HCT116 (cell line): ENCODE measurements around the gene TBRG4. TPM values are rescaled to one million over a fixed set of nuclear protein-coding genes. Genes with fewer than 3 reads are reported as not detected.

Experiments used
- ATAC-seq: fragments of 200-7000 bp; cut with Tn5 transposase; 2 replicates; pipeline ENCODE4 v1.9.1; 2020; ENCODE audit warnings: mild to moderate bottlenecking, moderate library complexity
- BruUV-seq: library from RNA; stranded (reverse); fragments of 400-500 nt; replicated peaks from 2 replicates; lab custom pipeline; 2021; lab: Mats Ljungman, UMichigan
- CTCF ChIA-PET: fragments of 300-600 bp; sonication (Branson Sonifier 250); formaldehyde crosslinking; loops from one replicate; lab custom pipeline; 2021; ENCODE audit warnings: antibody characterized with exemption; lab: Charles Lee
- POLR2A ChIA-PET: fragments of 300-600, 350-600 bp; sonication (Branson Sonifier 250); formaldehyde crosslinking; loops from one replicate; lab custom pipeline; 2021; ENCODE audit warnings: antibody characterized with exemption; lab: Charles Lee
- RAD21 ChIA-PET, 2 experiments: fragments of 300-600 bp; sonication (Branson Sonifier 250); formaldehyde crosslinking; loops; one replicate each; lab custom pipeline; 2023; ENCODE audit warnings: low total read pairs in 2 of 2; ENCODE audit not compliant: uncharacterized antibody in 2 of 2, unreplicated experiment in 2 of 2, low non-redundant PET in 1 of 2; lab: Charles Lee
- DNase-seq: peaks from one replicate; pipeline ENCODE4 v3.0.0-alpha.2; 2010; ENCODE audit warnings: low read depth, low spot score
- H2AFZ ChIP-seq: fragments of 200-600 bp; shearing (Covaris generic), sonication (generic); 2 replicates; pipeline ENCODE4 v1.6.1; 2017; ENCODE audit warnings: low read depth, mixed run types, mixed read lengths, antibody characterized with exemption, low read length; ENCODE audit not compliant: poor library complexity, severe bottlenecking
- H3K27ac ChIP-seq: 2 replicates; pipeline ENCODE4 v1.5.1; 2012; ENCODE audit warnings: low read depth, low read length
- H3K27me3 ChIP-seq: fragments of 200-600 bp; sonication (generic); 2 replicates; pipeline ENCODE4 v1.6.1; 2016; ENCODE audit warnings: mixed run types, low read length, mixed read lengths; ENCODE audit not compliant: insufficient read depth
- H3K36me3 ChIP-seq, 2 experiments: fragments of 200-500 bp in 1 of 2; fragments of 200-600 bp in 1 of 2; sonication (Bioruptor generic) in 1 of 2; sonication (generic) in 1 of 2; 2 replicates each; pipeline versions ENCODE4 v1.5.1 to v1.6.1; 2014 to 2016; ENCODE audit warnings: low read length in 2 of 2, inconsistent platforms in 1 of 2, mixed read lengths in 1 of 2, mixed run types in 1 of 2; ENCODE audit not compliant: insufficient read depth in 2 of 2, control insufficient read depth in 1 of 2
- H3K4me1 ChIP-seq, 2 experiments: fragments of 200-600 bp in 1 of 2; sonication (generic) in 1 of 2; 2 replicates each; pipeline versions ENCODE4 v1.5.1 to v1.6.1; 2012 to 2017; ENCODE audit warnings: low read length in 2 of 2, inconsistent platforms in 1 of 2, mild to moderate bottlenecking in 1 of 2, mixed read lengths in 1 of 2, mixed run types in 1 of 2, moderate library complexity in 1 of 2; ENCODE audit not compliant: insufficient read depth in 2 of 2, control insufficient read depth in 1 of 2
- H3K4me2 ChIP-seq: fragments of 200-600 bp; sonication (generic); 2 replicates; pipeline ENCODE4 v1.6.1; 2017; ENCODE audit warnings: mixed run types, low read length, mixed read lengths
- H3K4me3 ChIP-seq, 2 experiments: fragments of 200-600 bp in 1 of 2; sonication (generic) in 1 of 2; replicated peaks in 1 of 2; 2 replicates each; pipeline ENCODE4 v1.5.1; 2011 to 2016; ENCODE audit warnings: low read length in 2 of 2, control low read depth in 1 of 2, low read depth in 1 of 2, mild to moderate bottlenecking in 1 of 2, mixed read lengths in 1 of 2, mixed run types in 1 of 2
- H3K79me2 ChIP-seq: fragments of 200-600 bp; sonication (generic); 2 replicates; pipeline ENCODE4 v1.6.1; 2017; ENCODE audit warnings: mild to moderate bottlenecking, mixed run types, low read length, moderate library complexity, mixed read lengths; ENCODE audit not compliant: insufficient read depth
- H3K9ac ChIP-seq: fragments of 200-600 bp; sonication (generic); 2 replicates; pipeline ENCODE4 v1.6.1; 2016; ENCODE audit warnings: low read length, mixed read lengths
- H3K9me2 ChIP-seq: fragments of 200-600 bp; sonication (generic), shearing (Covaris generic); 2 replicates; pipeline ENCODE4 v1.6.1; 2017; ENCODE audit warnings: mixed run types, mild to moderate bottlenecking, moderate library complexity; ENCODE audit not compliant: insufficient read depth
- H3K9me3 ChIP-seq, 2 experiments: fragments of 200-500 bp in 1 of 2; fragments of 200-600 bp in 1 of 2; sonication (Bioruptor generic) in 1 of 2; sonication (generic) in 1 of 2; 2 replicates each; pipeline ENCODE4 v1.6.1; 2014 to 2017; ENCODE audit warnings: low read length in 2 of 2, mixed read lengths in 2 of 2, inconsistent platforms in 1 of 2, low read depth in 1 of 2, mild to moderate bottlenecking in 1 of 2, mixed run types in 1 of 2, moderate library complexity in 1 of 2; ENCODE audit not compliant: control insufficient read depth in 1 of 2, insufficient read depth in 1 of 2
- H4K20me1 ChIP-seq: fragments of 200-600 bp; sonication (generic), shearing (Covaris generic); 2 replicates; pipeline ENCODE4 v1.6.1; 2017; ENCODE audit warnings: mixed run types, mild to moderate bottlenecking, moderate library complexity; ENCODE audit not compliant: insufficient read depth
- CBX3 ChIP-seq: IDR thresholded peaks from 2 replicates; pipeline ENCODE4 v1.6.1; 2012; ENCODE audit warnings: low read depth
- CEBPB ChIP-seq: IDR thresholded peaks from 2 replicates; pipeline ENCODE4 v1.6.1; 2012; ENCODE audit warnings: low read depth
- EGR1 ChIP-seq: IDR thresholded peaks from 2 replicates; pipeline ENCODE4 v1.6.1; 2012; ENCODE audit warnings: low read depth
- EZH2phosphoT487 ChIP-seq: fragments of 200-600 bp; IDR thresholded peaks from 2 replicates; pipeline ENCODE4 v1.6.1; 2018; ENCODE audit warnings: antibody characterized with exemption, borderline replicate concordance
- JUND ChIP-seq: IDR thresholded peaks from 2 replicates; pipeline ENCODE4 v1.6.1; 2012
- POLR2A ChIP-seq: IDR thresholded peaks from 2 replicates; pipeline ENCODE4 v1.7.0; 2011; ENCODE audit warnings: borderline replicate concordance; ENCODE audit not compliant: insufficient read depth, insufficient read length; ENCODE audit errors: extremely low read depth
- RAD21 ChIP-seq: IDR thresholded peaks from 2 replicates; pipeline ENCODE4 v1.6.1; 2012; ENCODE audit warnings: low read depth, mild to moderate bottlenecking
- SRF ChIP-seq: IDR thresholded peaks from 2 replicates; pipeline ENCODE4 v1.6.1; 2012; ENCODE audit warnings: low read depth
- ZFX ChIP-seq: fragments of 450-650 bp; IDR thresholded peaks from 2 replicates; pipeline ENCODE4 v1.6.1; 2017
- intact Hi-C: fragments of 100-400 bp; cut with micrococcal nuclease; formaldehyde crosslinking; loops from 2 replicates; pipeline ENCODE4 v1.10.0; 2022
- total RNA-seq: library from RNA; stranded (reverse); gene quantifications from one replicate; pipeline ENCODE4 v1.2.1, GENCODE V29; 2021; ENCODE audit not compliant: unreplicated experiment
- TF ChIP-seq, protein P1 (sequence below), 3 experiments: fragments of 200-600 bp in 1 of 3; sonication (generic) in 1 of 3; IDR thresholded peaks in 2 of 3; conservative IDR thresholded peaks in 1 of 3; 2 replicates each; pipeline ENCODE4 v1.5.1; 2012 to 2017; ENCODE audit warnings: low read depth in 2 of 3, low read length in 2 of 3, antibody characterized with exemption in 1 of 3, borderline replicate concordance in 1 of 3, control low read depth in 1 of 3, mild to moderate bottlenecking in 1 of 3, mixed read lengths in 1 of 3, mixed run types in 1 of 3, moderate library complexity in 1 of 3; ENCODE audit not compliant: insufficient read depth in 1 of 3

TBRG4 gene
- total RNA-seq, 1 experiment from 2014 or later: 136 TPM

DNA sequence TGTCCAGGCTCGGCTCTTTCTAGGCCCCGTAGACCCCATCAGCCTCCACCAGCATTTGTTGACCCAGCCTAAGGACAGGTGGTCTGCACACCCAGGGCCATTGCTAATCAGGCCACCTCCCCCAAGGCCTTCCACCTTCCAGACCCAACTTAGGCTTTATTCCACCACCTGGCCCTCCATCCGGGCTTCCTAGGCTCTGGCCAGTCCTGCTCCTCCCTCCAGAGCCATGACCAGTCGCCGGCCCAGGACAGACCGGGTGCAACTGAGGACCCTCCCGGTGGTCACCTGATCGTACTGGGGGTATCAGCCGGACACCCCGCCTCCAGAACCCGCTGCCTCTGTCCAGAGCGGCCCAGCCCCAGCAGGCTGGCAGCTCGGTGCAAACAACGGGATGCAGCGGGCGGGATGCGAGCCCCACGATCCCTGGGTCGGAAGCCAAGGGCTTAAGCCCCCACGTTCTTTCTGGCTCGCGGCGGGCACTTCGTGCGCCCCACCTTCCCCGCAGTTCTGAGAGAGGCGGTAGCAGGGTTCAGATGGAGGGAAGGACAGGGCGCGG is 23.3 kb downstream of the TBRG4 start:
- Histone ChIP-seq H3K4me3 (no peak overlapping the region), H3K79me2 (no peaks in the 10 kb centered on the region), H2AFZ (no peak overlapping the region), H3K27ac (no peak overlapping the region), H3K9me2 (no peaks in the 10 kb centered on the region)
- BruUV-seq: no TSS peak
- ATAC-seq: no peak
- CTCF ChIA-PET: no interaction called here
- TF ChIP-seq, protein P1, sequence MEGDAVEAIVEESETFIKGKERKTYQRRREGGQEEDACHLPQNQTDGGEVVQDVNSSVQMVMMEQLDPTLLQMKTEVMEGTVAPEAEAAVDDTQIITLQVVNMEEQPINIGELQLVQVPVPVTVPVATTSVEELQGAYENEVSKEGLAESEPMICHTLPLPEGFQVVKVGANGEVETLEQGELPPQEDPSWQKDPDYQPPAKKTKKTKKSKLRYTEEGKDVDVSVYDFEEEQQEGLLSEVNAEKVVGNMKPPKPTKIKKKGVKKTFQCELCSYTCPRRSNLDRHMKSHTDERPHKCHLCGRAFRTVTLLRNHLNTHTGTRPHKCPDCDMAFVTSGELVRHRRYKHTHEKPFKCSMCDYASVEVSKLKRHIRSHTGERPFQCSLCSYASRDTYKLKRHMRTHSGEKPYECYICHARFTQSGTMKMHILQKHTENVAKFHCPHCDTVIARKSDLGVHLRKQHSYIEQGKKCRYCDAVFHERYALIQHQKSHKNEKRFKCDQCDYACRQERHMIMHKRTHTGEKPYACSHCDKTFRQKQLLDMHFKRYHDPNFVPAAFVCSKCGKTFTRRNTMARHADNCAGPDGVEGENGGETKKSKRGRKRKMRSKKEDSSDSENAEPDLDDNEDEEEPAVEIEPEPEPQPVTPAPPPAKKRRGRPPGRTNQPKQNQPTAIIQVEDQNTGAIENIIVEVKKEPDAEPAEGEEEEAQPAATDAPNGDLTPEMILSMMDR (IDR thresholded peaks at IDR 0.05 in 2 of 3, conservative IDR thresholded peaks at IDR 0.05 in 1 of 3; ENCODE audit: borderline replicate concordance in 1 of 3, insufficient read depth in 1 of 3, low read depth in 2 of 3, low read length in 2 of 3): no peak
- TF ChIP-seq SRF: no peak
- TF ChIP-seq EGR1: no peak
- no peak for TF ChIP-seq EZH2phosphoT487
- TF ChIP-seq JUND: no peak
- no peak for TF ChIP-seq CEBPB
- no peak for TF ChIP-seq CBX3
- no peak for TF ChIP-seq RAD21
- no peak for TF ChIP-seq POLR2A
- TF ChIP-seq ZFX: no peak
- TF ChIP-seq, all 23 proteins: peak for 0
- Histone ChIP-seq H4K20me1 (no peaks in the 10 kb centered on the region), H3K36me3 (no peaks in the 10 kb centered on the region), H3K9me3 (no peaks in the 10 kb centered on the region), H3K4me2 (no peak overlapping the region), H3K9ac (no peak overlapping the region), H3K27me3 (no peaks in the 10 kb centered on the region), H3K4me1 (peaks cover 8 to 14% of the 10 kb centered on the region in 2 experiments)
- ChIA-PET POLR2A (no interaction called here), RAD21 (no interaction called here)
- no peak for DNase-seq
- intact Hi-C loops: no loop called here
